Small intestine (tissue), 7 donors: ENCODE measurements around the gene AKR7A3. TPM values are rescaled to one million over a fixed set of nuclear protein-coding genes. Genes with fewer than 3 reads are reported as not detected.

ENCODE experiments used
- DNase-seq, 2 donors: peaks; one replicate each; pipeline versions ENCODE4 v3.0.0 to v3.0.0-alpha.2; 2013
- FAIRE-seq: peaks from 2 replicates; lab custom pipeline; 2012; peaks lifted over from hg19 to GRCh38; lab: Jason Lieb, UNC
- H3K27ac ChIP-seq, 3 donors: one replicate each; pipeline ENCODE4 v1.5.1; 2013; ENCODE audit warnings: low read length in 2 of 3, mild to moderate bottlenecking in 2 of 3, control low read depth in 1 of 3, inconsistent platforms in 1 of 3, low read depth in 1 of 3, moderate library complexity in 1 of 3
- H3K27me3 ChIP-seq, 3 donors: one replicate each; pipeline ENCODE4 v1.6.1; 2013; ENCODE audit warnings: low read length in 3 of 3, inconsistent platforms in 1 of 3; ENCODE audit not compliant: control insufficient read depth in 3 of 3, insufficient read depth in 3 of 3
- H3K36me3 ChIP-seq, 3 donors: one replicate each; pipeline ENCODE4 v1.6.1; 2013; ENCODE audit warnings: low read length in 3 of 3, inconsistent platforms in 1 of 3, low read depth in 1 of 3, mild to moderate bottlenecking in 1 of 3, moderate library complexity in 1 of 3; ENCODE audit not compliant: control insufficient read depth in 3 of 3, insufficient read depth in 2 of 3
- H3K4me1 ChIP-seq, 3 donors: one replicate each; pipeline ENCODE4 v1.6.1; 2013; ENCODE audit warnings: low read length in 2 of 3, inconsistent platforms in 1 of 3, low read depth in 1 of 3, mild to moderate bottlenecking in 1 of 3, moderate library complexity in 1 of 3; ENCODE audit not compliant: control insufficient read depth in 3 of 3, insufficient read depth in 2 of 3
- H3K4me3 ChIP-seq, 3 donors: one replicate each; pipeline ENCODE4 v1.5.1; 2013; ENCODE audit warnings: low read length in 3 of 3, control low read depth in 1 of 3, inconsistent platforms in 1 of 3, low read depth in 1 of 3, mild to moderate bottlenecking in 1 of 3, moderate library complexity in 1 of 3
- H3K9me3 ChIP-seq, 2 donors: one replicate each; pipeline ENCODE4 v1.6.1; 2013; ENCODE audit warnings: low read depth in 1 of 2, low read length in 1 of 2; ENCODE audit not compliant: control insufficient read depth in 2 of 2, insufficient read depth in 1 of 2
- WGBS, 3 donors: extraction: QIAGEN DNeasy Blood & Tissue Kit; methylation state at CpG; one replicate each; pipeline ENCODE4 v1.1.7; 2013; 5-methylcytosine and 5-hydroxymethylcytosine counted together
- polyA plus RNA-seq, 4 donors: library from polyadenylated mRNA; stranded (reverse) in 3 of 4; unstranded in 1 of 4; fragments of 200-250 nt in 3 of 4; fragments of 120-200 nt in 1 of 4; gene quantifications; one replicate each; pipeline versions ENCODE4 v1.2.1 to v1.2.3, GENCODE V29; 2013
- donor health status: healthy with polysubstance abuse.
- donor health status: control.
- donor health status: control.
- donor health status: Bipolar disorder and iron deficiency.
- donor health status: healthy.

Gene AKR7A3
- polyA plus RNA-seq, 4 donors = 3.4 to 1,138 (median 636) TPM

DNA sequence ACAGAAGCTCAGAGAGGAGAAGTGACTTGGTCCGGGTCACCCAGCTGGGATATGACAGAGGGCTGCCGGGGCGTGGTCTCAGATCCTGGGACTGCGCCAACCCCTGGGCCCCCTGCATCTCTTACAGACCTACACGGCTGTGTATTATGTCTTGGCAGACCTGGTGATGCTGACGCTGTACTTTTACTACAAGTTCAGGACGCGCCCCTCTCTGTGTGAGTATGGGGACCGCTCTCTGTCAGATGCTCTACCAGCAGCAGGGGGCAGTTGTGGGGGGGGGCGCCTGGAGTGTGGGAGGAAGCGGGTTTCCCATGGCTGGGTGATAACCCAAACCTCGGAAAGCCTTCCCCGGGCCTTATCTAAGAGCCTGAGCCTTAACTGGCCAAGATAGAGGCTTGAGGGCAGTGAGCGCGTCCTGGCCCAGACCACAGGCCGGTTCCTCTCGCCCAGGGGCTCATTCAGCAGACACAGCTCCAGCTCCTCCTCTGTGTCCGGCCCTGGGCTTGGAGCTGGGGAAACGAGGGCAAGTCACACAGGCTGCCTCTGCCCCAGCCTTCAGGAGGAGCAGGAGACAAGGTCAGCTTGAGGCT lies 36.9 kb upstream of the AKR7A3 start:
- Histone ChIP-seq H3K27ac (no peak overlapping the region), H3K9me3 (no peaks in the 10 kb centered on the region), H3K4me1 (no peaks in the 10 kb centered on the region), H3K4me3 (no peak overlapping the region), H3K36me3 (peaks cover 2 to 90% (median 10%) of the 10 kb centered on the region in 3 donors), H3K27me3 (no peaks in the 10 kb centered on the region)
- FAIRE-seq = no peak
- DNase-seq = no peak
- WGBS, 3 donors = 82 to 86% (median 83%) methylated on average over 19 of the region's 19 CpGs

DNA sequence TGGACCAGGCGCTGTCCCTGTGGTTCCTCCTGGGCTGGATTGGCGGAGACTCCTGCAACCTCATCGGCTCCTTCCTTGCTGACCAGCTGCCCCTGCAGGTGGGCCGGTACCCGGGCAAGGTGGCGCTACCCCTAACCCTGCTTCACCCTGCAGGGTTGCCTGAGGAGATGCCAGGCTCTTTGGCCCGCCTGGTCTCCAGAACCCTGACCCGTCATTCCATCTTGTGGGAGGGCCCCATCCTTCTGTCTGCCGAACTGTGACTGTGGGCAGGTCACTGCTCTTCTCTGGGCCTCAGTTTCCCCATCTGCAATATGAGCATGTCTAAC lies 36.1 kb upstream of the AKR7A3 start:
- FAIRE-seq = no peak

GRCh38 chr1:19323987-19324664 lies 35.6 kb upstream of the AKR7A3 start:
- DNase-seq = no peak
- no peaks in the 10 kb centered on the region for H3K4me1 ChIP-seq
- H3K9me3 ChIP-seq = no peaks in the 10 kb centered on the region
- peaks cover 2 to 82% (median 10%) of the 10 kb centered on the region in 3 donors for H3K36me3 ChIP-seq
- WGBS, 3 donors = 87 to 94% (median 88%) methylated on average over 23 of the region's 23 CpGs
- no peak for FAIRE-seq
- no peak overlapping the region for H3K4me3 ChIP-seq
- H3K27me3 ChIP-seq = no peaks in the 10 kb centered on the region
- no peak overlapping the region for H3K27ac ChIP-seq

More for the DNA sequence above, 36.1 kb upstream of the AKR7A3 start:
- WGBS, 3 donors = 95 to 99% (median 97%) methylated on average over 9 of the region's 9 CpGs
- Histone ChIP-seq H3K9me3 (no peaks in the 10 kb centered on the region), H3K36me3 (peaks cover 2 to 84% (median 10%) of the 10 kb centered on the region in 3 donors), H3K27ac (no peak overlapping the region), H3K4me3 (no peak overlapping the region), H3K27me3 (no peaks in the 10 kb centered on the region), H3K4me1 (no peaks in the 10 kb centered on the region)
- no peak for DNase-seq

GRCh38 chr1:19322481-19322880 lies 33.9 kb upstream of the AKR7A3 start:
- Histone ChIP-seq H3K27me3 (no peaks in the 10 kb centered on the region), H3K4me3 (no peak overlapping the region), H3K36me3 (peaks cover 5 to 81% (median 8%) of the 10 kb centered on the region in 3 donors), H3K27ac (no peak overlapping the region), H3K9me3 (no peaks in the 10 kb centered on the region), H3K4me1 (no peaks in the 10 kb centered on the region)
- DNase-seq (no peak), FAIRE-seq (no peak)
- 74 to 92% (median 79%) methylated on average over 10 of the region's 10 CpGs for WGBS, 3 donors

DNA sequence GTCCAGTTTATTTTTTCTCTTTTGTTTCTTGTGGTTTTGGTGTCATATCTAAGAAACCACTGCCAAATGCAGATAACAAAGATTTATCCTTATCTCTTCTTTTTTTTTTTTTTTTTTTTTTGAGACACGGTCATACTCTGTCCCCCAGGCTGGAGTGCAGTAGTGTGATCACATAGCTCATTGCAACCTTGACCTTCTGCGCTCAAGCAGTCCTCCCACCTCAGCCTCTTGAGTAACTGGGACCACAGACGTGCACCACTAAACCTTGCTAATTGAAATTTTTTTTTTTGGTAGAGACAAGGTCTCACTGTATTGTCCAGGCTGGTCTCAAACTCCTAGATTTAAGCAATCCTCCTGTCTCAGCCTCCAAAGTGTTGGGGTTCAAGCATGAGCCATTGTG lies 32.5 kb upstream of the AKR7A3 start:
- no peak for FAIRE-seq
- no peak overlapping the region for H3K27ac ChIP-seq
- DNase-seq = no peak
- H3K36me3 ChIP-seq = peaks cover 5 to 81% (median 8%) of the 10 kb centered on the region in 3 donors
- H3K4me1 ChIP-seq = no peaks in the 10 kb centered on the region
- H3K4me3 ChIP-seq = no peak overlapping the region
- H3K9me3 ChIP-seq = no peaks in the 10 kb centered on the region
- WGBS, 3 donors = 84 to 96% (median 95%) methylated on average over 3 of the region's 3 CpGs
- H3K27me3 ChIP-seq = no peaks in the 10 kb centered on the region

- Histone ChIP-seq H3K27ac (no peak overlapping the region), H3K4me1 (peaks cover 0 to 4% (median 0%) of the 10 kb centered on the region in 3 donors), H3K9me3 (no peaks in the 10 kb centered on the region), H3K27me3 (no peaks in the 10 kb centered on the region), H3K36me3 (peaks cover 3 to 78% (median 3%) of the 10 kb centered on the region in 3 donors), H3K4me3 (no peak overlapping the region)
- no peak for FAIRE-seq
- no peak for DNase-seq
- 89 to 90% (median 89%) methylated on average over 3 of the region's 3 CpGs for WGBS, 3 donors
Observed at GRCh38 chr1:19319196-19319595, 30.6 kb upstream of the AKR7A3 start.

DNA sequence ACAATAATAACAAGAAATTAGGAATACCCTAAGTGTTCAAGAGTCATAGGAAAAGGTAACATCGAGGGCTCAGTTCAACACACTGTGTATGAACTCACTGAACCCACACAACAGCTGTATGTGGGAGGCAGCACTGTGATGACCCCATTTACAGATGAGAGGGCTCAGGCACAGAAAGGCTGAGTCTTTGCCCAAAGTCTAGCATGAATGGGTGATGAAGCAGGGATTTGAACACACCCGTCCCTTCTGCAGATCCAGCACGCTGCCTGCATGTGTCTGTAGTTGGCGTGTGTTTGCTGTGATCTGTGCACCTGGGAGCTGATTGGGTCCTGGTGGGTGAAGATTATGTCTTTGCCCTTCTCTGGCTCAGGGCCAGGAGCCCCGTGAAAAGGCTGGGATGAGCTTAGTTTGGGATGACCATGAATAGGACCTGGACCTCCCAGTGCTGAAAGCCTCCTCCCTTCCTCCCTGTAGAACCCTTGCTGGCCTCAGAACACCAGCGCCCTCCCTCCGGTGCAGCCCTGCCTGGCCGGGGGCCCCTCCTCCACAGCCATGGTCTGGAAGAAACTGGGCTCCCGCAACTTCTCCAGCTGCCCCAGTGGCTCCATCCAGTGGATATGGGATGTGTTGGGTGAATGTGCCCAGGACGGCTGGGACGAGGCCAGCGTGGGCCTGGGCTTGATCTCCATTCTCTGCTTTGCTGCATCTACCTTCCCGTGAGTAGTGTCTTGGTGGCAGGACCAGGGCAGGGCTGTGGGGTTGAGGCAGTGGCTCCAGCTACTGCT lies 28.7 kb upstream of the AKR7A3 start:
- DNase-seq = no peak
- peaks cover 3 to 67% (median 3%) of the 10 kb centered on the region in 3 donors for H3K36me3 ChIP-seq
- H3K4me1 ChIP-seq = peaks cover 0 to 16% (median 3%) of the 10 kb centered on the region in 3 donors
- 81 to 85% (median 84%) methylated on average over 13 of the region's 13 CpGs for WGBS, 3 donors
- H3K27ac ChIP-seq = no peak overlapping the region
- no peak overlapping the region for H3K4me3 ChIP-seq
- no peak for FAIRE-seq
- no peaks in the 10 kb centered on the region for H3K27me3 ChIP-seq
- H3K9me3 ChIP-seq = no peaks in the 10 kb centered on the region

GRCh38 chr1:19315378-19316198 lies 27.0 kb upstream of the AKR7A3 start:
- no peak overlapping the region for H3K4me3 ChIP-seq
- WGBS, 3 donors = 73 to 76% (median 76%) methylated on average over 16 to 17 of the region's 17 CpGs
- H3K27ac ChIP-seq = no peak overlapping the region
- H3K9me3 ChIP-seq = no peaks in the 10 kb centered on the region
- no peak for DNase-seq
- H3K27me3 ChIP-seq = no peaks in the 10 kb centered on the region
- no peak for FAIRE-seq
- H3K36me3 ChIP-seq = peaks cover 3 to 55% (median 3%) of the 10 kb centered on the region in 3 donors
- H3K4me1 ChIP-seq = peaks cover 0 to 24% (median 3%) of the 10 kb centered on the region in 3 donors
